ENCODE measurements around the gene AGAP2.
"Not testable (repeated sequence)": the region's sequence is repeated elsewhere in the genome, so short reads cannot be mapped to it uniquely, and the experiment has no call there.

Gene AGAP2

DNA sequence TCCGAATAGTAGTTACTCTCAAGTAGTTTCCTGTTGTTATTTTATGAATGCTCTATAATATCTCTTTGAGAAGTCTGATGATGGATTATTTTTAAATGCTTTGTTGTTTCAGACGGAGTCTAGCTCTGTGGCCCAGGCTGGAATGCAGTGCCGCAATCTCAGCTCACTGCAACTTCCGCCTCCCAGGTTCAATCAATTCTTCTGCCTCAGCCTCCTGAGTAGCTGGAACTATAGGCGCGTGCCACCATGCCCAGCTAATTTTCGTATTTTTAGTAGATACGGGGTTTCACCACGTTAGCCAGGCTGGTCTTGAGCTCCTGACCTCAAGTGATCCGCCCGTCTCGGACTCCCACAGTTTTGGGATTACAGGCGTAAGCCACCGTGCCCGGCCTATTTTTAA lies 46.0 kb downstream of the AGAP2 start:
- no peak for DNase-seq

DNA sequence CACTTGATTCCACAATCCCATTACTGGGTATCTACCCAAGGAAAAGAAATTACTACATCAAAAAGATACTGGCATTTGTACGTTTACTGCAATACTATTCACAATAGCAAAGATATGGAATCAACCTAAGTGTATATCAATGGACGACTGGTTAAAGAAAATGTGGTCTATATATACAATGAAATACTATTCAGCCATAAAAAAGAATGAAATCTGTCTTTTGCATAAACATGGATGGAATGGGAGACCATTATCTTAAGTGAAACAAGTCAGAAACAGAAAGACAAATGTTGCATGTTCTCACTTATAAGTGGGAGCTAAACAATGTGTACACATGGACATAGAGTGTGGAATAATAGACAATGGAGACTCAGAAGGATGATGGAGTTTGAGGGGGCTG lies 49.6 kb downstream of the AGAP2 start:
- DNase-seq: no peak

DNA sequence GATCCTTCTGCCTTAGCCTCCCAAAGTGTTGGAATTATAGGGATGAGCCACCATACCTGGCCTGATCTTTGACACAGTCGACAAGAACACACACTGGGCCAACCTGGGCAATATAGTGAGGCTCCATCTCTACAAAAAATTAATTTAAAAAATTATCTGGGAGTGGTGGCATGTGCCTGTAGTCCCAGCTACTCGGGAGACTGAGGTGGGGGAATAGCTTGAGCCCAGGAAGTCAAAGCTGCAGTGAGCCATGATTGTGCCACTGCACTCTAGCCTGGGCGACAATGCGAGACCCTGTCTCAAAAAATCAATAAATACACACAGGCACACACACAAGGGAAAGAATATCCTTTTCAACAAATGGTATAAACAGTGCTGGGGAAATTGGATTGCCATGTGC lies 50.7 kb downstream of the AGAP2 start:
- DNase-seq: no peak

DNA sequence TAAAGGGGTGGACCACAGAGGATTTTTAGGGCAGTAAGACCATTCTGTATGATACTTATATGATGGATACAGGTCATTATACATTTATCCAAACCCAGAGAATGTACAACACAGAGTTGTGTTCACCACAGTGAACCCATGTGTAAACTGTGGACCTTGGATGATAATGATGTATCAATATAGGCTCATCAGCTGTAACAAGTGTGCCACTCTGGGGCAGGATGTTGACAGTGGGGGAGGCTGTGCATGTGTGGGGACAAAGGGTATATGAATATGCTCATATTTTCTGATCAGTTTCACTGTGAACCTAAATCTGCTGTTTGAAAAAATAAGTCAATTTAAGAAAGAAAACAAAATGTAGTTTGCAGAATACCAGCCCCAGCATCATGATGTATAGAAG lies 58.8 kb downstream of the AGAP2 start:
- DNase-seq: no peak

DNA sequence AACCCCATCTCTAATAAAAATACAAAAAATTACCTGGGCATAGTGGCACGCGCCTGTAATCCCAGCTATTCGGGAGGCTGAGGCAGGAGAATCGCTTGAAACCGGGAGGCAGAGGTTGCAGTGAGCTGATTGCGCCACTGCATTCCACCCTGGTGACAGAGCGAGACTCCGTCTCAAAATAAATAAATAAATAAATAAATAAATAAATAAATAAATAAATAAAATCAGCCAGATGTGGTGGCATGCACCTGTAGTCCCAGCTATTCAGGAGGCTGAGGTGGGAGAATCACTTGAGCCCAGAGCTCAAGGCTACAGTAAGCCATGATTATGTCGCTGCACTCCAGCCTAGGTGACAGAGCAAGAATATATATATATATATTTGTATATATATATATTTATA lies 60.6 kb downstream of the AGAP2 start:
- DNase-seq: not testable (repeated sequence)

DNA sequence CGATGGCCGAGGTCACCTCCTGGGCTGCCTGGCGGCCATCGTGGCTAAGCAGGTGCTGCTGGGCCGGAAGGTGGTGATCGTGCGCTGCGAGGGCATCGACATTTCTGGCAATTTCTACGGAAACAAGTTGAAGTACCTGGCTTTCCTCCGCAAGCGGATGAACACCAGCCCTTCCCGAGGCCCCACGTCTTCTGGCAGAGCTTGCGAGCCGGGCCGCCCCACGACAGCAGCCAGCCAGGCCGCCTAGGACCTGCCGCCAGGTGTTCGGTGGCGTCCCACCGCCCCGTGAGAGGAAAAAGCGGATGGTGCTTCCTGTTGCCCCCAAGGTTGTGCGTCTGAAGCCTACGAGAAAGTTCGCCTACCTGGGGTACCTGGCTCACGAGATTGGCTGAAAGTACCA lies 63.9 kb downstream of the AGAP2 start:
- DNase-seq: no peak
